Frontal cortex (tissue), 4 donors: ENCODE measurements around the gene ENTREP1. TPM values are rescaled to one million over a fixed set of nuclear protein-coding genes. Genes with fewer than 3 reads are reported as not detected.
A peak's percentile ranks its signal among the peaks of the same experiment; 100 is the strongest.
"Not testable (repeated sequence)": the region's sequence is repeated elsewhere in the genome, so short reads cannot be mapped to it uniquely, and the experiment has no call there.

ENCODE experiments used
- DNase-seq, 2 donors: peaks; one replicate each; pipeline ENCODE4 v3.0.0; 2012; ENCODE audit warnings: low spot score in 2 of 2
- FAIRE-seq: peaks from 2 replicates; lab custom pipeline; 2012; peaks lifted over from hg19 to GRCh38; lab: Jason Lieb, UNC
- total RNA-seq: library from RNA; depleted of rRNA; stranded (reverse); fragments of >200 nt; gene quantifications from one replicate; pipeline ENCODE4 v1.2.3, GENCODE V29; 2014
- donor health status: control.
- donor health status: control.
- donor health status: control.

Gene ENTREP1
- total RNA-seq, 1 donor from 2014 or later = 0.82 TPM

- DNase-seq = peak in 1 of 2 donors; percentile 37
- FAIRE-seq = no peak
These were observed 70.7 kb downstream of the ENTREP1 start for GRCh38 chr9:69395718-69396117.

GRCh38 chr9:69396759-69397158 is 71.7 kb downstream of the ENTREP1 start:
- no peak for FAIRE-seq
- DNase-seq = no peak

- no peak for FAIRE-seq
- DNase-seq = peak in 1 of 2 donors; percentile 48
These were observed 72.6 kb downstream of the ENTREP1 start for GRCh38 chr9:69397384-69398214.

GRCh38 chr9:69400470-69400869 is 75.5 kb downstream of the ENTREP1 start:
- FAIRE-seq (no peak), DNase-seq (no peak)

GRCh38 chr9:69409936-69410335 is 84.9 kb downstream of the ENTREP1 start:
- not testable (repeated sequence) for DNase-seq, FAIRE-seq

- FAIRE-seq = no peak
- DNase-seq = no peak
These were observed 86.2 kb downstream of the ENTREP1 start for GRCh38 chr9:69411246-69411645.

GRCh38 chr9:69411931-69412740 is 87.1 kb downstream of the ENTREP1 start:
- no peak for DNase-seq
- no peak for FAIRE-seq

GRCh38 chr9:69412741-69413150 is 87.7 kb downstream of the ENTREP1 start:
- DNase-seq (peak; percentile 34 to 67), FAIRE-seq (no peak)

- DNase-seq (no peak), FAIRE-seq (no peak)
These were observed 95.7 kb downstream of the ENTREP1 start for GRCh38 chr9:69420611-69421270.

- DNase-seq (peak; percentile 71 to 82), FAIRE-seq (peak; percentile 70)
These were observed 97.1 kb downstream of the ENTREP1 start for GRCh38 chr9:69421908-69422801.

GRCh38 chr9:69425136-69425801 is 100.3 kb downstream of the ENTREP1 start:
- FAIRE-seq = no peak

GRCh38 chr9:69427286-69427685 is 102.3 kb downstream of the ENTREP1 start:
- DNase-seq (peak in 1 of 2 donors; percentile 47), FAIRE-seq (no peak)

More at GRCh38 chr9:69425136-69425801, 100.3 kb downstream of the ENTREP1 start:
- no peak for DNase-seq

GRCh38 chr9:69428017-69428785 is 103.2 kb downstream of the ENTREP1 start:
- DNase-seq = no peak
- no peak for FAIRE-seq

GRCh38 chr9:69429281-69429680 is 104.3 kb downstream of the ENTREP1 start:
- FAIRE-seq (no peak), DNase-seq (no peak)

- FAIRE-seq (no peak), DNase-seq (no peak)
These were observed 105.2 kb downstream of the ENTREP1 start for GRCh38 chr9:69430206-69430605.

- no peak for DNase-seq
- no peak for FAIRE-seq
These were observed 106.2 kb downstream of the ENTREP1 start for GRCh38 chr9:69431203-69431602.

GRCh38 chr9:69431777-69432176 is 106.8 kb downstream of the ENTREP1 start:
- no peak for DNase-seq
- no peak for FAIRE-seq

GRCh38 chr9:69432623-69433022 is 107.6 kb downstream of the ENTREP1 start:
- FAIRE-seq (no peak), DNase-seq (no peak)
